CD4-positive, alpha-beta T cell (primary cell): ENCODE data around the gene RPL22L1. TPM values are rescaled to one million over a fixed set of nuclear protein-coding genes. Genes with fewer than 3 reads are reported as not detected.
"Not testable (repeated sequence)": the region's sequence is repeated elsewhere in the genome, so short reads cannot be mapped to it uniquely, and the experiment has no call there.

Source experiments
- ATAC-seq: fragments of 200-7000 bp; cut with Tn5 transposase; one replicate; pipeline ENCODE4 v1.10.0; 2022; ENCODE audit warnings: mild to moderate bottlenecking; ENCODE audit not compliant: poor library complexity
- CTCF ChIA-PET: fragments of 350-600 bp; sonication (Branson Sonifier 250); formaldehyde crosslinking; loops from one replicate; lab custom pipeline; 2021; ENCODE audit warnings: antibody characterized with exemption, inconsistent platforms; lab: Charles Lee
- POLR2A ChIA-PET: fragments of 350-600 bp; sonication (Branson Sonifier 250); formaldehyde crosslinking; loops from one replicate; lab custom pipeline; 2021; ENCODE audit warnings: antibody characterized with exemption, inconsistent platforms; lab: Charles Lee
- DNase-seq, 14 experiments: peaks; one replicate each; pipeline ENCODE4 v3.0.0-alpha.2; 2013 to 2020; ENCODE audit warnings: mixed read lengths in 2 of 14
- H3K27ac ChIP-seq, 2 donors: one replicate each; pipeline versions ENCODE4 v1.5.1 to v1.7.0; 2013; ENCODE audit warnings: low read length in 2 of 2, low read depth in 1 of 2, mild to moderate bottlenecking in 1 of 2
- H3K27me3 ChIP-seq, 2 experiments: 1 replicate in 1 of 2; 2 replicates in 1 of 2; pipeline versions ENCODE4 v1.6.1 to v1.7.0; 2013; ENCODE audit warnings: low read length in 2 of 2, control low read depth in 1 of 2, mild to moderate bottlenecking in 1 of 2, moderate library complexity in 1 of 2; ENCODE audit not compliant: insufficient read depth in 2 of 2, control insufficient read depth in 1 of 2
- H3K36me3 ChIP-seq: one replicate; pipeline ENCODE4 v1.6.1; 2013; ENCODE audit warnings: low read length, control low read depth; ENCODE audit not compliant: insufficient read depth
- H3K4me1 ChIP-seq: one replicate; pipeline ENCODE4 v1.6.1; 2013; ENCODE audit warnings: low read length, control low read depth; ENCODE audit not compliant: insufficient read depth
- H3K4me3 ChIP-seq: one replicate; pipeline ENCODE4 v1.5.1; 2013; ENCODE audit warnings: mild to moderate bottlenecking, low read length, moderate library complexity
- H3K9me3 ChIP-seq, 2 experiments: 1 replicate in 1 of 2; 2 replicates in 1 of 2; pipeline versions ENCODE4 v1.6.1 to v1.7.0; 2013; ENCODE audit warnings: low read length in 2 of 2, mild to moderate bottlenecking in 2 of 2, control low read depth in 1 of 2, moderate library complexity in 1 of 2; ENCODE audit not compliant: control insufficient read depth in 1 of 2, insufficient read depth in 1 of 2
- H3K27ac Mint-ChIP-seq: one replicate; pipeline ENCODE4 v1.8.0; 2020; ENCODE audit warnings: mixed read lengths
- H3K27me3 Mint-ChIP-seq: one replicate; pipeline ENCODE4 v1.8.0; 2021; ENCODE audit warnings: mixed read lengths
- H3K36me3 Mint-ChIP-seq: one replicate; pipeline ENCODE4 v1.8.0; 2021; ENCODE audit warnings: low read depth, mixed read lengths
- H3K4me1 Mint-ChIP-seq: one replicate; pipeline ENCODE4 v1.8.0; 2021; ENCODE audit warnings: low read depth, mixed read lengths
- H3K4me3 Mint-ChIP-seq: one replicate; pipeline ENCODE4 v1.8.0; 2020; ENCODE audit warnings: mild to moderate bottlenecking, mixed read lengths
- H3K9me3 Mint-ChIP-seq: one replicate; pipeline ENCODE4 v1.8.0; 2020; ENCODE audit warnings: mixed read lengths
- CTCF ChIP-seq: fragments of 200-600 bp; IDR thresholded peaks from one replicate; pipeline ENCODE4 v1.8.0; 2022; ENCODE audit warnings: antibody characterized with exemption, mild to moderate bottlenecking
- intact Hi-C, 2 experiments: fragments of 100-400 bp; cut with DNase I in 1 of 2; cut with micrococcal nuclease in 1 of 2; formaldehyde crosslinking; loops; one replicate each; pipeline versions ENCODE4 v1.15.1 to v1.9.0; 2023 to 2025; cut with DNase I, micrococcal nuclease
- total RNA-seq, 174 experiments: library from RNA in 2 of 174; stranded (reverse) in 2 of 174; gene quantifications; one replicate each; pipeline ENCODE4 v1.2.3 and lab custom pipeline; 2021 to 2026

RPL22L1 gene
- total RNA-seq, 2 experiments from 2014 or later = 53.5 to 55.6 TPM

GRCh38 chr3:170817471-170817870 is 52.5 kb downstream of the RPL22L1 start:
- H3K9me3 ChIP-seq, CTCF ChIA-PET, DNase-seq, H3K4me3 ChIP-seq, H3K27me3 ChIP-seq, H3K36me3 Mint-ChIP-seq, intact Hi-C loops, ATAC-seq, H3K27ac ChIP-seq, POLR2A ChIA-PET, H3K9me3 Mint-ChIP-seq, H3K27ac Mint-ChIP-seq, H3K36me3 ChIP-seq, H3K4me3 Mint-ChIP-seq, H3K4me1 Mint-ChIP-seq, H3K4me1 ChIP-seq: not testable (repeated sequence)
- H3K27me3 Mint-ChIP-seq = peaks cover 22% of the 10 kb centered on the region

GRCh38 chr3:170816841-170817240 is 53.2 kb downstream of the RPL22L1 start:
- ATAC-seq (no peak), DNase-seq (no peak)
- Histone ChIP-seq H3K4me3 (no peak overlapping the region), H3K4me1 (no peaks in the 10 kb centered on the region), H3K27ac (no peak overlapping the region), H3K9me3 (no peaks in the 10 kb centered on the region), H3K36me3 (no peaks in the 10 kb centered on the region), H3K27me3 (no peaks in the 10 kb centered on the region)
- Mint-ChIP-seq H3K27me3 (peaks cover 18% of the 10 kb centered on the region), H3K4me3 (no peak overlapping the region), H3K36me3 (no peaks in the 10 kb centered on the region), H3K4me1 (no peaks in the 10 kb centered on the region), H3K9me3 (no peaks in the 10 kb centered on the region), H3K27ac (no peak overlapping the region)
- ChIA-PET CTCF (no interaction called here), POLR2A (no interaction called here)
- intact Hi-C loops = no loop called here
- no peak for TF ChIP-seq CTCF

- Mint-ChIP-seq H3K36me3 (no peaks in the 10 kb centered on the region), H3K9me3 (no peaks in the 10 kb centered on the region), H3K27me3 (peaks cover 14% of the 10 kb centered on the region), H3K4me3 (no peak overlapping the region), H3K4me1 (no peaks in the 10 kb centered on the region), H3K27ac (no peak overlapping the region)
- ATAC-seq = no peak
- TF ChIP-seq CTCF = no peak
- intact Hi-C loops = no loop called here
- H3K27me3 ChIP-seq = no peaks in the 10 kb centered on the region
- no peak overlapping the region for H3K4me3 ChIP-seq
- CTCF ChIA-PET = no interaction called here
- no peak overlapping the region for H3K27ac ChIP-seq
- POLR2A ChIA-PET = no interaction called here
- H3K4me1 ChIP-seq = no peaks in the 10 kb centered on the region
- DNase-seq = no peak
- H3K9me3 ChIP-seq = no peaks in the 10 kb centered on the region
- no peaks in the 10 kb centered on the region for H3K36me3 ChIP-seq
Measured at GRCh38 chr3:170816341-170816740, 53.7 kb downstream of the RPL22L1 start.

GRCh38 chr3:170815936-170816335 is 54.1 kb downstream of the RPL22L1 start:
- Histone ChIP-seq H3K36me3 (no peaks in the 10 kb centered on the region), H3K27me3 (no peaks in the 10 kb centered on the region), H3K9me3 (no peaks in the 10 kb centered on the region), H3K27ac (no peak overlapping the region), H3K4me3 (no peak overlapping the region), H3K4me1 (no peaks in the 10 kb centered on the region)
- Mint-ChIP-seq H3K27ac (no peak overlapping the region), H3K9me3 (no peaks in the 10 kb centered on the region), H3K4me3 (no peak overlapping the region), H3K27me3 (peaks cover 14% of the 10 kb centered on the region), H3K36me3 (no peaks in the 10 kb centered on the region), H3K4me1 (no peaks in the 10 kb centered on the region)
- intact Hi-C loops = no loop called here
- ATAC-seq = no peak
- DNase-seq = no peak
- CTCF ChIA-PET = no interaction called here
- TF ChIP-seq CTCF = no peak
- POLR2A ChIA-PET = no interaction called here
